OCI-LY1 (cell line): Measurements from ENCODE around the gene GSDME.

Experiments
- CTCF ChIP-seq: fragments of 200-600 bp; sonication (generic), shearing (Covaris generic); IDR thresholded peaks from 2 replicates; pipeline ENCODE4 v1.5.1; 2017; ENCODE audit warnings: mild to moderate bottlenecking, antibody characterized with exemption, low read length, moderate library complexity, mixed read lengths
- EZH2 ChIP-seq: fragments of 200-600 bp; sonication (generic), shearing (Covaris generic); IDR thresholded peaks from 2 replicates; pipeline ENCODE4 v1.8.0; 2017; ENCODE audit warnings: borderline replicate concordance, mixed run types, mild to moderate bottlenecking, antibody characterized with exemption, low read length, moderate library complexity, mixed read lengths

DNA sequence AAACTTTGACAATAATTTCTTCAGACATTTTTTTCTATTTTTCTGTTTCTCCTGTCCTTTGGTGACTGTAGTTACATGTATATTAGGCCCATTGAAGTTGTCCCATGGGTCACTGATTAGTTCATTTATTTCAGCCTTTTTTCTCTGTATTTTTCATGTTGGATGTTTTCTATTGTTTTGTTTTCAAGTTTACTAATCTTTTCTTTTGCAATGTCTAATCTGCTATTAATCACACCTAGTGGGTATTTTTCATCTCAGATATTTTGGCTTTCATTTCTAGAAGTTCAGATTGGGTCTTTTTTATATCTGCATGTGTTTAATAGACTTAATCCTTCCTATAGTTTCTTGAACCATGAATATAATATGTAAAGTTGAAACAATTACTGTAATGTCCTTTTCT is 99.3 kb downstream of the GSDME start:
- TF ChIP-seq CTCF (no peak), EZH2 (no peak)
